HG02623 (cell line): ENCODE data around the gene SLC29A2.
A peak's percentile ranks its signal among the peaks of the same experiment; 100 is the strongest.

Experiments
- ATAC-seq: cut with Tn5 transposase; IDR thresholded peaks from one replicate; pipeline ENCODE4 v1.9.1; 2021; ENCODE audit warnings: moderate library complexity; ENCODE audit not compliant: unreplicated experiment

SLC29A2 gene, protein sequence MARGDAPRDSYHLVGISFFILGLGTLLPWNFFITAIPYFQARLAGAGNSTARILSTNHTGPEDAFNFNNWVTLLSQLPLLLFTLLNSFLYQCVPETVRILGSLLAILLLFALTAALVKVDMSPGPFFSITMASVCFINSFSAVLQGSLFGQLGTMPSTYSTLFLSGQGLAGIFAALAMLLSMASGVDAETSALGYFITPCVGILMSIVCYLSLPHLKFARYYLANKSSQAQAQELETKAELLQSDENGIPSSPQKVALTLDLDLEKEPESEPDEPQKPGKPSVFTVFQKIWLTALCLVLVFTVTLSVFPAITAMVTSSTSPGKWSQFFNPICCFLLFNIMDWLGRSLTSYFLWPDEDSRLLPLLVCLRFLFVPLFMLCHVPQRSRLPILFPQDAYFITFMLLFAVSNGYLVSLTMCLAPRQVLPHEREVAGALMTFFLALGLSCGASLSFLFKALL

DNA sequence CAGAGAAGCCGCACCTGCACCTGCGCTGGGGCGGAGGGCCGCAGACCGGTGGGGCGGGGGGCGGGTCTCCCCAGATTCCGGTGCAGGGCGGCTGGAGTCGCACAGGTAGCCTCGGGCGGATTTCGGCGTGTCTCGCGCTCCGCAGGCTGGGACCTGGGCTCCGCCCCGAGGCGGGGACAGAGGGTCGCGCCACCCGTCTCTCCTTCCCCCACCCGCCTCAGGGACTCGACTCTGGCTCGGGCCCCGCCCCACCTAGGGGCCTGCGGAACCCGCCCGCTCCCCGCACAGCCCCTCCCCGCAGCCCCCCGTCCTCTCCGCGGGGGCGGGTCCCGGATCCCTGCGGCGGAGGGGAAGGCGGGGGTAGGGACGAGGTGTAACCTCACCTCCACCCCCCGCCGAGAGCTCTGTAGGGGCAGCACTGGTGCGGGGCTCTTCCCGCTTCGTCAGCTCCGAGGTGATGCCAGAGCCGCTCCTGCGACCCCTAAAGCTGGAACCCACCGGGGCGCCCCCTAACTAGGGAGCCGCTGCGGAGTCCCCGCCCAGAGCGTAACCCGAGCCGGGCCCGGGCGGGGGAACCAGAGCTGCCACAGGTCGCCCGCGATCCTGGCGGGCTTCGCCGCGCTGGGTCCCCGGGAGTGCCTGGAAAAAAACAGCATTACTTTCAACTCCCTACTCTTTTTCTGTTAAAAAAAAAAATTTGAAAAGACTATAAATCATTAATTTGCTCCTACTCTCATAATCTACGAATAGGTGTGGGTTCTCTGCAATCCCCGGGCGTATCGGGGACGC, at the start of gene SLC29A2:
Gene SLC29A2 (minus strand): TSS at position 134 of the 789 bp plus-strand sequence. CDS start 169 bp downstream, outside the sequence.
- peak; percentile 49 for ATAC-seq

DNA sequence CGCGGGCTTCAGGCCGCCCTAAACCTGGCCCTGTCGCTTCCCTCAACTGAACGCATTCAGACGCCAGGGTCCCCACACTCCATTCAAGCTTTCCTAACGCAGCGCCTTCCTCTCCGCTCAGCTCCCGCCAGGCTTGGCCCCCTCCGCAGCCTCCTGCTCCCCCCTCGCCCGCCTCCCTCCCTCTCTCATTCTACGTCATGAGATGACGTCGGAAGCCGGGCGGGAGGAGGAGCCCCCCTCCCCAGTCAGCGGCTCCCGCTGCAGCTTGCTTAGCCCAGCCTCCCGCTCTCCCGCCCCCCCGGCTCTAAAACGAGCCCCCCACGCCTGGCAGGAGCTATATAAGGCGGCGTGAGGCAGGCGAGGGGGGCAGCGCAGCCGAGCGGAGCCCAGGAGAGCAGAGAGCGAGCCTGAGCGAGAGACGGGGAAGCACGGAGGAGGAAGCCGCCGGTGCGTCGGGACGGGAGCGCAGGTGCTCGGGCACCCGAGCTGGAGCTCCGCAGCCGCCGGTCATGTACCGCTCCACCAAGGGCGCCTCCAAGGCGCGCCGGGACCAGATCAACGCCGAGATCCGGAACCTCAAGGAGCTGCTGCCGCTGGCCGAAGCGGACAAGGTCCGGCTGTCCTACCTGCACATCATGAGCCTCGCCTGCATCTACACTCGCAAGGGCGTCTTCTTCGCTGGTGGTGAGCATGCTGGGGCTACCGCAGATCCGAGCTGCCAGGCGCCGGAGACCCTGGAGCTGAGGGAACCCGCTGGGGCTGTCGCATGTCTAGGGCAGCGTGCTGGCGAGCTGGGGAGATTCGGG, 49.3 kb upstream of the SLC29A2 start, which contains the start of gene NPAS4:
Gene NPAS4 (plus strand): TSS at position 365 of the 806 bp plus-strand sequence. CDS start 145 bp downstream, at position 510.
- ATAC-seq, result no peak

DNA sequence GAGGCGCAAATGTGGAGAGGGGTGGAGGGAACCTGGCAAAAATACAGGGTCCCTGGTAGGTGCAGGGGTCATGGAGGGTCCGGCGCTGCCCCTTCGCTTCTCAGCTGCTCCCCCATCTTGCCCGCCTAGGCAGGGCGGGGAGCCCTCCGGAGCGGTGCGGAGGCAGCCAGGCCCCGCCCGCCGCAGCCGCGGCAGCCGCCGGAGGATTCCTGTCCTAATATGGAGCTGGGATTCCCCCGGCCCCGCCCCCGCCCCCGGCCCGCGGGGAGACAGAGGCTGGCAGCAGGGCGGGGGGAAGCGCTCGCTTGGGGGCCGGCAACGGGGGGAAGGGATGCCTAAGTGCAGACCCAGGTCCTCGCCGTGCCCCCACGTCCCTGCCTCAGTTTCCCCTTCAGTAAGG, 48.3 kb upstream of the SLC29A2 start:
- ATAC-seq, result no peak

DNA sequence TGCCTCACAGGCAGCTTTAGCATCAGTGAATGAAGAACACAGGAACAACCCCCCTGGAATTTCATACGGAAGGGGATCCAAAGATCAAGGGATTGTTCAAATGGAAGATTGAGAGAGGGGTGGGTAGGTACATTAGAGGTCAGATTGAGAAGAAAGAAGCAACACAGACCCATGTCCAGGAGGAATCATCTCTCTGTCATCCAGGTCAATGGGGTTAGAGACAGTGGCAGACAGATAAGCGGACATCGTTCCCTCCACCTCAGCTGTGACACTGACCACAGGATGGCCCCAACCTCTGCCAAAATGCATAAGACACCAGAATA, 47.4 kb upstream of the SLC29A2 start:
- no peak for ATAC-seq

DNA sequence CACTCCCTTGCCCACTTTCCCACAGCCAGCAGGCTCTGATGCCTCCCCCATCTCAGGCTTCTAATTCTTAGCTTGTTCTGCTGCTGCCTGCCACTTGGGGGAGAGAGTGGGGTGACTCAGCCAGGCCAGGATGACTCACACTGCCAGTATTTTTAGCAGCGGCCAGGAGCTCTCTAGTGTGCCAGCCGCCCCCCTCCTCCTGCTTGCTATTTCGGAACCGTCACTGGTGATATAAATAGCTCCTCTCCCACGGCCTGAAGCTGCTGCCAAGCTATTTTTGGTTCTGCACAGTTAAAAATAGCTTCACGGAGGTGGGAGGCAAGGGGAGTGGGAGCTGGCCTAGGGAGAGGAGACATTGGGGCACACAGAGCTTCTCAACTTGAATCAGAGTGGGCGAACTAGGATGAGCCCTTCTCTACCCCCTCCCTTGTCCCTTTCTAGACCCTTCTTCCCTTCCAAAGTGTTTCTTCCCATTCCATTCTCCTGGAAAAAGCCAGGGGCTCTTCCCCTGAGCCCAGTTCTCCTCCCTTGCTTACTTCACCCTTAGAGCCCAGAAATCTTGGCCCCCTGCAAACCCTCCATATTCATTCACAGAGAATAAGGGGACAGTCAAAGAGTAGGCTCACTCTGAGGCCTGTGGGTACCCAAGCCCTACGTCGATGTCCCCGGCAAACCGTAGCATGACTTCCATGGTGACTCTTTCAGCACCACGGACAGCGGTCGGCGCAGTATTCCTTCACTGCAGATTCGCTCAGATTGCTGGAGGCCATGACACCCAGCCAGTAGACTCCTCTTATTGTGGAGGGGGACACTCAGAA, 46.8 kb upstream of the SLC29A2 start:
- ATAC-seq, result no peak

DNA sequence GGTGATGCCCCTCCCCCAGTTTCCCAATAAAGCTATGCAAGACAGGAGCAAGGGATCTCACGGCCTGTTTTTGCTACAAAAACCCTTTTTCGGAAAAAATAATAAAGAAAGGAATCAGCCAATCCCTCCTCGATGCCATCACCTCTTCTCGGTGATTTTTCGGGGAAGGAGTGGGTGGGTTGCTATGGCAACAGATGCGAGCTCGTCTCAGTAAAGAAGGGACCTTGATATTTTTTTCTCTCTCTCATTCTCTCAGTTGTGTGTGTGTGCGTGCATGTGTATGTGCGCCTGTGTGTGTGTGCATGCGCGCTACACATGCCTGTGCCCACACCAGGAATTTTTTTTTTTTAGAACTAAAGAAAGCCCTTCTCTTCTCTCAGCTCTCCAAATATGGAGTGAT, 45.4 kb upstream of the SLC29A2 start:
- ATAC-seq, result no peak

- ATAC-seq, result no peak
Observed at GRCh38 chr11:66415423-66415822, 43.9 kb upstream of the SLC29A2 start.

DNA sequence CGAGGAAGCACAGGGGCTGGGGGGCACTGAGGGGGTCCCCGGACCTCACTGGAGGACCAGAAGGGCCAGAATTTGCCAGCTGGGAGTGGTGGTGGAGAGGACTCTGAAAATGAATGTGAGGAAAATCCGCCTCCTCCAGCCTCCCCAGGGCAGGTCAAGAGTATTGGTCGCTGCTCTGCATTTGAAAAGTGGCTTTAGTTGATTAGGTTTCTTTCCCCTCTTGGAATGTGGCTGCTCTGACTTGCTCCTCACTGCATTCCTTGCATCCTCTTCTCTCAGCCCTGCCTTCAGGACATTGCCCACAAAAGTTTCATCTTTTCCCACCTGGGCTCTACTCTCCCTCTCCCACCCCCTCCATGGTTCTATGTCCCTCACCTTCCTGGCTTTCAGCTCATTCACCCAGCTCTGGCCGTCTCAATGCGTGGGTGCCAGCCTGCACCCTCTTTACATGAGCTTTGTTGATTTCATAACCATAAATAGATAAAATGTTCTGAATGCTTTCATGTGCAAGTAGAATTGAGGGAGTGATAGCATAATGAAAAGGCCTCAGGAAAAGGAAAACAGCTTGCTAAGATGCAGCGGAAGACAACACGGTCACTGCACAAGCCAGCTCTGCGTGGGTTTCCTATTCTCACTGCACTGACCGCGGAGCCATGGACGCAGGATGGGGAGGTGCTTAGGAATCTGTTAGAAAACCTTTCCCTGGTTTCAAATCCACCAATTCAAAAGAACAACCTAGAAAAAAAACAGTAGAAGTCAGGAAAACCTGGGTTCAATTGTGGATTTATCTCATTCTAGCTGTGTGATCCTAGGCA, 42.8 kb upstream of the SLC29A2 start:
- no peak for ATAC-seq

DNA sequence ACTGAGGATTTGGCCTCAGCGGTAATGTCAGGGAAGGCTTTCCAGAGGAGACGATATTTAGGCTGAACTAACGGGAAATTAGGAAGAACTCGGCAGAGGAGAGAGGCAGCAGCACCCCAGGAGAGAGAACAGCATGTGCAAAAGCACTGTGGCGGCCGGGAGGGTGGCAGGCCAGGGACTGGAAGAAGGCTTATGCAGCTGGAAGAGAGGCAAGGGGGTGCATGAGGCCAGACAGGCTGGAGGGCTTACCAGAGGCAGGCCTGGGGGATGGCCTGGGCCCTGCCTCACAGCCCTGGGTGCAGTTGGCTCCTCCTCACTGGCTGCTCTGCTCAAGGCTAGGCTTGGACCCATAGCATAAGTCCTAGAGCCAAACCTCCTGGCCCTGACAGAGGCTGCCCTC, 41.6 kb upstream of the SLC29A2 start:
- ATAC-seq, result no peak

DNA sequence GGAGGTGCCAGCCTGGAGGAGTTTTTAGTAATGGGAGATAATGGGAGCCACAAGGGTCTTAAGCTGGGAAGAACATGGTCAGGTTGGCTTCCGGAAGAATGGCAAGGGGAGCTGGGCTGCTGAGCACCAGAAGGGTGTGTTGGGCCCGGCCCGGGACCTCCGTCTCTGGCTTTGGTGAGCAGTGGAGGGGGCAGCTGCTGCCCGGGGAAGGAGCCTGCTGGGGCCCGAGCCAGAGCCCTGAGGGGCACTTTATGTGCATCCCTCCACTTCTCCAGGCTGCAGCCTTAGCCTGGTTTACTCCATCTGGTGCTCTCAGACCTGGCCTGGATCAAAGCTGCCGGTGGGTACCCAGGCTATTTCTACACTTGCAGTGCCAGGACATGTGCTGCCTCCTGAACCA, 40.5 kb upstream of the SLC29A2 start:
- ATAC-seq, result no peak

GRCh38 chr11:66411323-66411722, 39.8 kb upstream of the SLC29A2 start:
- ATAC-seq, result no peak

GRCh38 chr11:66410191-66410590, 38.6 kb upstream of the SLC29A2 start:
- no peak for ATAC-seq

GRCh38 chr11:66409226-66409625, 37.7 kb upstream of the SLC29A2 start:
- ATAC-seq, result no peak

DNA sequence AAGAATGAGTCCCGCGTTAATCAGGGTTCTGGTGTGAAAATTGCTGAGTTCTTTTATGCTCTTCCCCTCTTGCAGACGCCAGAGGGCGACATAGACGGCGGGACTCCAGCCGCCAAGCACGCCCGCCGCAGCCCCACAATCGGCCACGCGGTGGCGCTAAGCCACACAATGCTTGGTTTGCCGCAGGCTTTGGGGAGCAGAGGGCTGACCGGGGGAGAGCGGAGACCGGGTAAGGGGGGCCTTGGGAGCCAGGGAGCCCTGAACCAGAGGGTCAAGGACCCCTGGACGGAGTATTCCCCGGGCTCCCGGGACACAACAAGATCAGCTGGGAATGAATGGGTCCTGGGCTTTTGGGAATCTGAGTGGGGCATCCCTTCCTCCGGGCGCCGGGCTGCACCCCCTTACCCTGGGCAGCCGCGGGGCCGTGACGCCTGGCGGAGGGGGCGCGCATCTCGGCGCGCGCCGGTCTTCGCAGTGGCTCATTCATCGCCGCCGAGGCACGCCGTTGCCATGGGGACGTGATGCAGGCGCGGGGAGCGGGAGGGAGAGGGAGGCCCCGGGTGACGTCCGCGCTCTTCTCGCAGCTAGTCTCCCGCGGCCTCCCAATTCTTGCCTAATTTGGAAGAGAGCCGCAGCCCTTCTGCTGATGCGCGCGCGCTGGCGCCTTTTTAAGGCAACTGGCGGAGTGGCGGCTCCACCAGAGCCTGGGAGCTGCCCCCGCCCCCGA, 37.1 kb upstream of the SLC29A2 start:
- ATAC-seq, result no peak

GRCh38 chr11:66407651-66408050, 36.1 kb upstream of the SLC29A2 start:
- ATAC-seq, result no peak

- ATAC-seq, result no peak
Observed at GRCh38 chr11:66393954-66394353, 22.4 kb upstream of the SLC29A2 start.

- ATAC-seq, result no peak
Observed at GRCh38 chr11:66391322-66391721, 19.8 kb upstream of the SLC29A2 start.

- no peak for ATAC-seq
Observed at GRCh38 chr11:66388780-66389386, 17.3 kb upstream of the SLC29A2 start.
